ENCODE data around the gene RAB40A.
"Not testable (repeated sequence)": the region's sequence is repeated elsewhere in the genome, so short reads cannot be mapped to it uniquely, and the experiment has no call there.

RAB40A gene

GRCh38 chrX:103520386-103520785, 1.1 kb upstream of the RAB40A start:
- peak; percentile 56 for DNase-seq

- no peak for DNase-seq
Measured at GRCh38 chrX:103518571-103518970, 718 bp downstream of the RAB40A start.

- peak; percentile 25 for DNase-seq
Measured at GRCh38 chrX:103517246-103517645, 2.0 kb downstream of the RAB40A start.

- no peak for DNase-seq
Measured at GRCh38 chrX:103513476-103514108, 5.7 kb downstream of the RAB40A start.

- no peak for DNase-seq
Measured at GRCh38 chrX:103513067-103513466, 6.2 kb downstream of the RAB40A start.

GRCh38 chrX:103510031-103510430, 9.3 kb downstream of the RAB40A start:
- DNase-seq: no peak

- DNase-seq: no peak
Measured at GRCh38 chrX:103503853-103504207, 15.5 kb downstream of the RAB40A start.

GRCh38 chrX:103503163-103503852, 16.0 kb downstream of the RAB40A start:
- peak; percentile 33 for DNase-seq

GRCh38 chrX:103498786-103499185, 20.5 kb downstream of the RAB40A start:
- DNase-seq: no peak

GRCh38 chrX:103495786-103496185, 23.5 kb downstream of the RAB40A start:
- no peak for DNase-seq

- not testable (repeated sequence) for DNase-seq
Measured at GRCh38 chrX:103493578-103493977, 25.7 kb downstream of the RAB40A start.

GRCh38 chrX:103489733-103490132, 29.6 kb downstream of the RAB40A start:
- peak; percentile 19 for DNase-seq

- DNase-seq: no peak
Measured at GRCh38 chrX:103488794-103489193, 30.5 kb downstream of the RAB40A start.

GRCh38 chrX:103488332-103488731, 31.0 kb downstream of the RAB40A start:
- peak; percentile 18 for DNase-seq

GRCh38 chrX:103483720-103484119, 35.6 kb downstream of the RAB40A start:
- no peak for DNase-seq

GRCh38 chrX:103480526-103480925, 38.8 kb downstream of the RAB40A start:
- DNase-seq: no peak

- DNase-seq: no peak
Measured at GRCh38 chrX:103477496-103477895, 41.8 kb downstream of the RAB40A start.

- DNase-seq: no peak
Measured at GRCh38 chrX:103475381-103475780, 43.9 kb downstream of the RAB40A start.

- not testable (repeated sequence) for DNase-seq
Measured at GRCh38 chrX:103469977-103470376, 49.3 kb downstream of the RAB40A start.

GRCh38 chrX:103467887-103468286, 51.4 kb downstream of the RAB40A start:
- DNase-seq: no peak

GRCh38 chrX:103467156-103467555, 52.1 kb downstream of the RAB40A start:
- DNase-seq: no peak

- peak; percentile 70 for DNase-seq
Measured at GRCh38 chrX:103464774-103465117, 54.5 kb downstream of the RAB40A start.

GRCh38 chrX:103464072-103464773, 55.1 kb downstream of the RAB40A start:
- peak; percentile 37 for DNase-seq

GRCh38 chrX:103461156-103461555, 58.1 kb downstream of the RAB40A start:
- no peak for DNase-seq
